OCI-LY7 (cell line): Measurements from ENCODE around the gene OR10J4.

Experiments used
- CTCF ChIP-seq: fragments of 200-600 bp; sonication (generic); conservative IDR thresholded peaks from 2 replicates; pipeline ENCODE4 v1.5.1; 2014; ENCODE audit warnings: mild to moderate bottlenecking, antibody characterized with exemption, low read length, moderate library complexity, mixed read lengths
- EZH2phosphoT487 ChIP-seq: fragments of 200-600 bp; sonication (generic); IDR thresholded peaks from 2 replicates; pipeline ENCODE4 v1.6.1; 2018; ENCODE audit warnings: low read depth, borderline replicate concordance, mild to moderate bottlenecking, mixed run types, antibody characterized with exemption, low read length, moderate library complexity, mixed read lengths

DNA sequence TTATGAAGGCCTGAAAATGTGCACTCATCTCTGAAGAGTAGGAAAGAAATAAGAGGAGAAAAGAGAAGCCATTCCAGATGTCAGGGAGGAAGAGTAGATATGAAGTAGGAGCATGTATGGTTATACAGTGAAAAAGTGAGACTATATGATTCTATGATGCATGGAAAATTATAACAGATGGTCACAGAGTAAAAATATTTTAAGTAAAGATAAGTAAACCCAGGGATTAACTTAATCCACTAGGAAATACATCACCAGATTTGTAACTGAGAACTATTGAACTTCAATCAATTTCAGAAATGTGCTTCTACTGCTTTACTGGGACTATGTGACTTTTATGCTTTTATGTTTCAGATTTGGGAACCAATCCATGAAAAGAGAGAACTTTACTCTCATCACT is 7.4 kb downstream of the OR10J4 start, which contains the start of gene OR10J1:
- no peak for TF ChIP-seq CTCF
- TF ChIP-seq EZH2phosphoT487 = no peak
